GM18498 (cell line): Measurements from ENCODE around the gene BST1.

Source experiments
- ATAC-seq: cut with Tn5 transposase; IDR thresholded peaks from one replicate; pipeline ENCODE4 v1.9.1; 2021; ENCODE audit warnings: mild to moderate bottlenecking, moderate library complexity; ENCODE audit not compliant: unreplicated experiment

The BST1 gene

GRCh38 chr4:15702941-15703403 is at the start of gene BST1:
Gene BST1, plus strand, starts transcription at chr4:15703065. Its CDS starts 80 bp downstream, at chr4:15703145.
- peak; percentile 80 for ATAC-seq

- ATAC-seq = no peak
These were observed 49.4 kb upstream of the BST1 start for GRCh38 chr4:15653420-15653819.

GRCh38 chr4:15653864-15654592 is 48.8 kb upstream of the BST1 start:
- no peak for ATAC-seq

GRCh38 chr4:15654593-15655222 is 48.2 kb upstream of the BST1 start:
- ATAC-seq = peak; percentile 57

- ATAC-seq = peak; percentile 78
These were observed 47.4 kb upstream of the BST1 start, which contains the start of gene FBXL5 for GRCh38 chr4:15655223-15656037. Gene FBXL5, minus strand, starts transcription at chr4:15655357. Its CDS starts 70 bp downstream, at chr4:15655287.

GRCh38 chr4:15656038-15656470 is 46.8 kb upstream of the BST1 start:
- ATAC-seq = no peak

DNA sequence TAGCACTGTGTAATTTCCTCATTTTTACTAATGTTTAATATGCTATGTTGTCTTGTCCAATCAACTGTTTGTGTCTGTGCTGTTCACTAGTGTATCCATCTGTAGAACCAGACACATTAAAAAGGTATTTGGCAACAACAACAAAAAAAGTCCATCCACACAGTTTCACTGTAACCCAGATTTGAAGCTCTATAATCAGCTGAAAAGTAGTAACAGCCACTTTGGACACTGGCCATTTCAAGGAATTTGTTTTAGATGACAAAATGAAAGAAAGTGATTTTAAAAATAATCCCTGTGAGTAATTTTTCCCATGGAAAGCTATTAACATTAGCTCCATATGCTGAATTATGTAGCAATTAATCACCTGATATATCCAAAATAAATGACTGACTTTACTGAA is 45.5 kb upstream of the BST1 start:
- no peak for ATAC-seq

DNA sequence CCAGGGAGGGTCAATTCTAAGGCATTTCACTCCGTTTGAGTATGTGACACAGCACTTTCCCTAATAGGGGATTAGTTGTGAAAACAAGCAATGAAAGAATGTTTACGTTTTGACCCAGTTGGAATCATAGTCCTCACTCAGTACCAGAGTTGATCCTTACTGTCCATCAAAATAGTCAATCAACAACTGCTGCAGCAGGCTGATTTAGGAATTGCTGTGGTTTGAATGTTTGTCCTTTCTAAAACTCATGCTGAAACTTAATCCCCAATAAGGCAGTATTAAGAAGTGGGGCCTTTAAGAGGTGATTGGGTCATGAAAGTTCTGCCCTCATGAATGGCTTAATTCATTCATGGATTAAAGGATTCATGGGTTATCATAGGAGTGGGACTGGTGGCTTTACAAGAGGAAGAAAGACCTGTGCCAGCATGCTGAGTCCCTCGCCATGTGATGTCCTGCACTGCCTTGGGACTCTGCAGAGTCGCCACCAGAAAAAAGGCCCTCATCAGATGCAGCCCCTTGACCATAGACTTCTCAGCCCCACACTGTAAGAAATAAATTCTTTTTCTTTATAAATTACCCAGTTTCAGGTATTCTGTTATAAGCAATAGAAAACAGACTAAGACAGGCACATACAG is 44.6 kb upstream of the BST1 start:
- no peak for ATAC-seq

GRCh38 chr4:15658781-15659180 is 44.1 kb upstream of the BST1 start:
- no peak for ATAC-seq

DNA sequence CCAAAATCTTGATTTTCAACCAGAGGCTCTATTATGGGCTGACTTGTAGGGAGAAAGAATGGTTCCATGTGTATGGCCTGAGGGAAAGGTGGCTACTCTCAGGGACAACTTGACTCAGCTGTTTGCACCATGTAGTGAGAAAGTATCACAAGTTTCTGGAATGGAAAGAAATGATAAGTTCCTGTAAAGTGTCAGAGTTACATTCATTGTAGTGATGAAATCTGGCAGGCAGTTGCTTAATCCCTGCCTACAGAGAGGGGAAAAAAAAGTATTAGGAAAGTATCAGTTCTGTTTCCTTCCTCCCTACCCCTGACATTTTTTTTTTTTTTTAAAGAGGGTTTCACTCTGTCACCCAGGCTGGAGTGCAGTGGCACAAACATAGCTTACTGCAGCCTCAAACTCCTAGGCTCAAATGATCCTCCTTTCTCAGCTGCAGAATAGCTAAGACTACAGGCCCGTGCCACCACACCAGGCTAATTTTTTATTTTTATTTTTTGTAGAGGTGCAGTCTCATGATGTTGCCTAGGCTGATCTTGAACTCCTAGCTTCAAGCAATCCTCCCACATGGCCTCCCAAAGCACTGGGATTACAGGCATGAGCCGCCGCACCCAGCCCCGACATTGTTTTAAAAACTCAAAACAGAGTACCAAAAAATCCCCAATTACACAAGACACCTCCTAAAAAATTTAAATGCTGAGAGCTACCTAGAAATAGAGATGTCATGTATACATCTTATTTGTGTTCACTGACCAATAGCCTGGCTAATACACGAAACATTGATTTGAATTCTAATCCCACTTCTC is 42.9 kb upstream of the BST1 start:
- no peak for ATAC-seq

- ATAC-seq = no peak
These were observed 37.0 kb upstream of the BST1 start for GRCh38 chr4:15665753-15666365.

GRCh38 chr4:15667006-15667405 is 35.9 kb upstream of the BST1 start:
- ATAC-seq = no peak

DNA sequence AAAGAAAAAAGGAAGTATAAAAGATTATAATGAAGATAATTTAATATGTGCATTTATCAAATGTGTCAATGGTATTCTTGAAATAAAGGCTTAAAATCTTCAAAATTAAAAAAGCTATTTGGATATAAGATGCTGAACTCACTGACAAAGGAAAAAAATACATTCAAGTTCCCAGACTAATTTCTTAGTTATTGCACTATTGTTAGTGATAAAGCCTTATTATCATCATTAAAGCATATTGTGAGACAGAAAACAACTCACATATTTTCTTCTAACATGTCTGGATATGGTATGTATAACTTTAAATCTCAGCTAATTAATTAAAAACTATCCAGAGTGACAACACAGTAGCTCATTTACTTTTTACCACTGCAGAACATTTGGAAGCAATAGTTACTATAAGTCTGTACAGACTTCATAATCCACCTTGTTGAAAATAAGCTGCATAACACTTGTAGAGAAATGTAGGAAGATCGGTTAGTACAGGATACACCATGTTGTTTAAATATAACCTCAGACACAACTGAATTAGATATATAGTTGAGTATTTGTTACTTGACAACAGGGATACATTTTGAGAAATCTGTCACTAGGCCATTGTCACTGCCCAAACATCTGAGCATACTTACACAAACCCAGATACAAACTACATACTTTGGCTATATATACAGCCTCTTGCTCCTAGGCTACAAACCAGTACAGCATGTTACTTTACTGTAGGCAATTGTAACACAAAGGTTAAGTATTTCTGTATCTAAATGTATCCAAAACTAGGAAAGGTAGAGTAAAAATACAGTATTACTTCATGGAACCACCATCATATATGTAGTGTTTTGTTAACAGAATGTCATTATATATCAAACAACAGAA is 34.1 kb upstream of the BST1 start:
- no peak for ATAC-seq

- ATAC-seq = no peak
These were observed 32.3 kb upstream of the BST1 start for GRCh38 chr4:15670576-15670975.

GRCh38 chr4:15672101-15672500 is 30.8 kb upstream of the BST1 start:
- ATAC-seq = no peak

GRCh38 chr4:15673337-15673736 is 29.5 kb upstream of the BST1 start:
- ATAC-seq = no peak

- ATAC-seq = no peak
These were observed 28.8 kb upstream of the BST1 start for GRCh38 chr4:15674046-15674445.

- ATAC-seq = no peak
These were observed 27.9 kb upstream of the BST1 start for GRCh38 chr4:15674926-15675325.

DNA sequence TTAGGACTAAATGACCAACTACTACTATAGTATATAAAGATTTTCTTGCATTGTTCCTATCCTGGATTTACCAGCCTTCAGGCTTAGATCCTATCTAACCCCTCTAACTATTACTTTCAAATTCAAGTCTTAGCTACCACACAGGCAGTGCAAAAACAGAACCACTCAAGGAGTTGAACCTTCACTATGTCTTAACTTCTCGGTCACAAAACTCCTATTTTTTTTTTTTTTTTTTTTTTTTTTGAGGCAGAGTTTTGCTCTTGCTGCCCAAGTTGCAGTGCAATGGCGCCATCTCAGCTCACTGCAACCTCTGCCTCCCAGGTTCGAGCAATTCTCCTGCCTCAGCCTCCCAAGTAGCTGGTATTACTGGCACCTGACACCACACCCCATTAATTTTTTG is 27.5 kb upstream of the BST1 start:
- ATAC-seq = no peak
